Measurements from ENCODE around the gene SMAD6.

- TF ChIP-seq POLR2A (IDR thresholded peaks at IDR 0.05): no peak
- no peak for TF ChIP-seq CTCF (IDR thresholded peaks at IDR 0.05)
- TF ChIP-seq POLR2AphosphoS5 (IDR thresholded peaks at IDR 0.05): no peak
Observed at GRCh38 chr15:66725464-66725785, 23.4 kb downstream of the SMAD6 start.

Measured in prostate gland (tissue), 2 donors.